Loucy (cell line): ENCODE results near the gene TP63.

Experiments used
- H2AFZ ChIP-seq: fragments of 200-600 bp; sonication (generic); 2 replicates; pipeline ENCODE4 v1.6.0; 2016; ENCODE audit warnings: antibody characterized with exemption, mild to moderate bottlenecking, low read length, moderate library complexity
- H3F3A ChIP-seq: fragments of 200-600 bp; 2 replicates; pipeline ENCODE4 v1.6.0; 2016; ENCODE audit warnings: antibody characterized with exemption, low read depth, mild to moderate bottlenecking
- H3K27me3 ChIP-seq: fragments of 200-600 bp; sonication (generic); 2 replicates; pipeline ENCODE4 v1.6.1; 2014; ENCODE audit warnings: low read length, mild to moderate bottlenecking; ENCODE audit not compliant: insufficient read depth, poor library complexity, severe bottlenecking
- H3K36me3 ChIP-seq: fragments of 200-600 bp; sonication (generic); 2 replicates; pipeline ENCODE4 v1.6.1; 2016; ENCODE audit warnings: low read length; ENCODE audit not compliant: insufficient read depth
- H3K4me1 ChIP-seq: fragments of 200-600 bp; sonication (generic); 2 replicates; pipeline ENCODE4 v1.5.1; 2014; ENCODE audit warnings: low read length, mild to moderate bottlenecking; ENCODE audit not compliant: insufficient read depth, poor library complexity, severe bottlenecking
- H3K4me2 ChIP-seq: fragments of 200-600 bp; sonication (generic); 2 replicates; pipeline ENCODE4 v1.6.0; 2014; ENCODE audit warnings: antibody characterized with exemption, low read length, low read depth, mild to moderate bottlenecking; ENCODE audit not compliant: poor library complexity, severe bottlenecking
- H3K4me3 ChIP-seq: fragments of 200-600 bp; sonication (generic); 2 replicates; pipeline ENCODE4 v1.5.1; 2014; ENCODE audit warnings: low read length, mild to moderate bottlenecking, mixed read lengths; ENCODE audit not compliant: poor library complexity, severe bottlenecking
- H3K79me2 ChIP-seq: fragments of 200-600 bp; sonication (generic); 2 replicates; pipeline ENCODE4 v1.6.1; 2014; ENCODE audit warnings: low read length; ENCODE audit not compliant: insufficient read depth
- H3K9ac ChIP-seq: fragments of 200-600 bp; sonication (generic); 2 replicates; pipeline ENCODE4 v1.6.0; 2014; ENCODE audit warnings: mild to moderate bottlenecking, low read depth, low read length, moderate library complexity; ENCODE audit not compliant: poor library complexity, severe bottlenecking
- H3K9me2 ChIP-seq: fragments of 200-600 bp; sonication (generic); replicated peaks from 2 replicates; pipeline ENCODE4 v1.6.1; 2016; ENCODE audit warnings: low read depth, low read length, mixed read lengths
- H3K9me3 ChIP-seq: fragments of 200-600 bp; sonication (generic); 2 replicates; pipeline ENCODE4 v1.6.1; 2014; ENCODE audit warnings: mild to moderate bottlenecking, antibody characterized with exemption, low read length, low read depth; ENCODE audit not compliant: insufficient read depth
- H4K20me1 ChIP-seq: fragments of 200-600 bp; sonication (generic); 2 replicates; pipeline ENCODE4 v1.6.0; 2014; ENCODE audit warnings: antibody characterized with exemption, low read length, mild to moderate bottlenecking; ENCODE audit not compliant: insufficient read depth, poor library complexity, severe bottlenecking
- CTCF ChIP-seq: fragments of 200-600 bp; sonication (generic); conservative IDR thresholded peaks from 2 replicates; pipeline ENCODE4 v1.5.1; 2014; ENCODE audit warnings: mild to moderate bottlenecking, antibody characterized with exemption, low read length
- EZH2phosphoT487 ChIP-seq: fragments of 200-600 bp; IDR thresholded peaks from 2 replicates; pipeline ENCODE4 v1.6.1; 2018; ENCODE audit warnings: antibody characterized with exemption, mild to moderate bottlenecking, moderate library complexity, borderline replicate concordance

TP63 gene

DNA sequence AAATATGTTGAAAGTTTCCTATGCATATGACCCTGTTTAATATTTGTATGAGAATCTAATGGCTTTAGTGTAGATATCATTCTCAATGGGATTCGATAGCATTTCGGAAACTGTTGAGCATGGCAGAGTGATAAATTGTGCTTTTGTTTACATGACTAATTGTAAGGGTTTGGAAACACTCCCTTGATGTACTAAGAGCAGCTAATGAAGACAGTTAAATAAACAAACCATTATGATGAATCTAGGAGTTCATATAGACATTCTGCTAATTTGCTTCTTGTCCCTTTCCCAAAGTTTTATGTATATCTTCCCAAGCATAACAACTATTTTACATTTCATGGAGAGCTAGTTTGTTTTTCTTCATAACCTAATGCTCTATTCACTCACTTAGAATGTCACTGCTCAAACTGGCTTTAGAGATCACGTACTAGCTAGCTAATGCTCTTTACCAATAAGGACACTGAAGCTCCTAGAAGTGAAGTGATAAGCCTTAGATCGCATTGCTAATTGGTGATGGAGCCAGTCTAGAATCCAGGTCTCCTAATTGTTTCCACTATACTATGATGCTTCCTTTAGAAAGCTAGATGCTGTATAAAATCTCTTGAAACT, 140.8 kb downstream of the TP63 start:
- no peaks in the 10 kb centered on the region for H3K9me3 ChIP-seq
- H3K79me2 ChIP-seq = no peaks in the 10 kb centered on the region
- H4K20me1 ChIP-seq = no peaks in the 10 kb centered on the region
- H2AFZ ChIP-seq = peak overlapping the region; percentile 13; the same call in 1 of the 2 replicates
- H3K9me2 ChIP-seq = no peaks in the 10 kb centered on the region
- H3K36me3 ChIP-seq = no peaks in the 10 kb centered on the region
- H3K27me3 ChIP-seq = no peaks in the 10 kb centered on the region
- H3K4me2 ChIP-seq = no peak overlapping the region
- H3F3A ChIP-seq = no peaks in the 10 kb centered on the region
- TF ChIP-seq EZH2phosphoT487 = no peak
- no peak for TF ChIP-seq CTCF
- no peaks in the 10 kb centered on the region for H3K4me1 ChIP-seq
- no peak overlapping the region for H3K9ac ChIP-seq
- no peak overlapping the region for H3K4me3 ChIP-seq

DNA sequence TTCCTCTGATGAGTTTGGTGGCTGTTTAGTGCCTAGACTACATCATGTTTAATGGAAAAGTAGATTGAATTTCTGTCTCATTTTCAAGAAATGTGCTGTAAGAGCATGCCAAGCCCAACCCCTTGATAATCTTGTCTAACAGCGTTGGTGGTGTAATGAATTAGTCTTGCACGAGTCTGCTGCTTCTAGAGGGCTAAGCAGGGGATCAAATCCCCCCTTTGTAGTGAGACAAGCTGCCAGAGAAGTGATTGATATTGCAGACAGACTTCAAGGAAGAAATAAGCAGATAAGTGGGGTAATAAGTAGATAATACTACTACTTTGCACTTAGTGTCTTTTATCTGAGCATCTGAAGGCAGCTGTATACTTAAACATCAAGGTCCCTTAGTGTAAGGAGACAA, 141.4 kb downstream of the TP63 start:
- no peaks in the 10 kb centered on the region for H3K9me2 ChIP-seq
- H3K4me2 ChIP-seq = no peak overlapping the region
- no peaks in the 10 kb centered on the region for H3K27me3 ChIP-seq
- no peak overlapping the region for H3K4me3 ChIP-seq
- H3K4me1 ChIP-seq = no peaks in the 10 kb centered on the region
- H3K9ac ChIP-seq = no peak overlapping the region
- no peaks in the 10 kb centered on the region for H3K9me3 ChIP-seq
- TF ChIP-seq CTCF (no peak), EZH2phosphoT487 (no peak)
- no peaks in the 10 kb centered on the region for H3F3A ChIP-seq
- no peaks in the 10 kb centered on the region for H3K36me3 ChIP-seq
- H4K20me1 ChIP-seq = no peaks in the 10 kb centered on the region
- no peaks in the 10 kb centered on the region for H3K79me2 ChIP-seq
- H2AFZ ChIP-seq = peak overlapping the region; percentile 13; the same call in 1 of the 2 replicates

DNA sequence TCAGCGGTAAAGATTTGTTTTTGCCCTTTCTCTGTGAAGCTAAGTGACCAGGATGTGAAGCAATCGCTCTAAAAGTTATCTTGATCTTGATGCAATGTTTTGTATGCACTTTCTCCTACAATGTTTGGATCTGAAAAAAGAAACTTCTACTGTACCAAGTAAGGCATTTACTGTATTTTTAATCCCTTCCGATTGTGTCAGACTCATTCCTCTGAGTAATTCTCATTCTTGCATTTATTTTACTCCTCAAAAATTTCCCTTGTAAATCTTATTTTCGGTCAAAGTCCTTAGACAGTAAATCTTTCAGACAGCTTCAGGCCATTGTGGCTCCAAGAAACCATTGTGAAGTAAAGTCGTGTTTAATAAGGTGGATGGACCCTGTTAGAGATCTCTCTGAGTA, 141.9 kb downstream of the TP63 start:
- Histone ChIP-seq H3K79me2 (no peaks in the 10 kb centered on the region), H3K27me3 (no peaks in the 10 kb centered on the region), H3K9me2 (no peaks in the 10 kb centered on the region), H3K4me3 (no peak overlapping the region), H3K4me2 (no peak overlapping the region), H3K9ac (no peak overlapping the region), H3K9me3 (no peaks in the 10 kb centered on the region), H3K36me3 (no peaks in the 10 kb centered on the region), H2AFZ (0 out of 2 replicates have a peak overlapping the region, but pooled peaks have one; percentile 43), H3F3A (no peaks in the 10 kb centered on the region), H4K20me1 (no peaks in the 10 kb centered on the region), H3K4me1 (no peaks in the 10 kb centered on the region)
- TF ChIP-seq CTCF (no peak), EZH2phosphoT487 (no peak)
